Midbrain (tissue), 1 donor: ENCODE data around the gene TOGARAM2.
A peak's percentile ranks its signal among the peaks of the same experiment; 100 is the strongest.

ENCODE experiments used
- DNase-seq: peaks from one replicate; lab custom pipeline; 2025; lab: John Stamatoyannopoulos, UW

Gene TOGARAM2

GRCh38 chr2:29053223-29053622, 72.1 kb downstream of the TOGARAM2 start:
- DNase-seq = no peak

GRCh38 chr2:29053670-29054400, 72.7 kb downstream of the TOGARAM2 start:
- no peak for DNase-seq

- DNase-seq = no peak
Observed at GRCh38 chr2:29054430-29054829, 73.3 kb downstream of the TOGARAM2 start.

DNA sequence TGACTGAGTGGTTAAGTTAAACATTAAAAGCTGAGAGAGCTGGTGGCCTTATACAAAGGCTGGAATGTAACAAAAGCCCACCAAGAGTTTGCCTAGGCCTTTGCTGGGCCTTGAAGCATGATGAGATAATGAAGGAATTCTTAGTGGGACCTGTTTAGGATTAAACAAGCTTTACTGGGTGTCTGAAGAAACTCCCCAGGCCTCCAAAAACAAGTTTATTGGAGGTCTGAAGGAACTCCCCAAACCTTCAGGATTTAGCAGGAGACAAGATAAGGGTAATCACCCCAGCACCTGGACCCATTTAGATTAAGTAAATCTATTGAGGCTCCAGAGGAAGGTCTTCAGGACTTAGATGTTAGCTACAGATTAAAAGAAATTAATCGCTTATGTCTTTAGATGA, 74.5 kb downstream of the TOGARAM2 start:
- DNase-seq = no peak

DNA sequence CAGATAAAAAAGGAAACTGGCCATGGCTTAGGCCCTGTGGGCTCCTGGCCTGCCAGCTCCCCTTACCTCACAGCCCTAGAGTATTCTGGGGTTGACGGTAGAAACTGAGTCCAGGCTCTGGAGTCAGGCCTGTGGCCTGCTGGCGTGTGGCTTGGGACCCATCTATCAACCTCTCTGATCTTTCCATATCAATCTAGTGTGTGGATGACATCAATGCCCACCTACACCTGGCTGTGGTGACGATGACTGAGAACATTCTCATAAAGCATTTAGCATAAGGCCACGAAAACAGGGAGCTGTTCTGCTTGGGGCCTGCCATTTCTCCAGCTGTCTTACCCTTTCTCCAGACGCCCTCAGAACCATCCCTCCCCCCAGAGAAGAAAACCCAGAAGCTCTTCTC, 75.4 kb downstream of the TOGARAM2 start:
- DNase-seq = no peak

DNA sequence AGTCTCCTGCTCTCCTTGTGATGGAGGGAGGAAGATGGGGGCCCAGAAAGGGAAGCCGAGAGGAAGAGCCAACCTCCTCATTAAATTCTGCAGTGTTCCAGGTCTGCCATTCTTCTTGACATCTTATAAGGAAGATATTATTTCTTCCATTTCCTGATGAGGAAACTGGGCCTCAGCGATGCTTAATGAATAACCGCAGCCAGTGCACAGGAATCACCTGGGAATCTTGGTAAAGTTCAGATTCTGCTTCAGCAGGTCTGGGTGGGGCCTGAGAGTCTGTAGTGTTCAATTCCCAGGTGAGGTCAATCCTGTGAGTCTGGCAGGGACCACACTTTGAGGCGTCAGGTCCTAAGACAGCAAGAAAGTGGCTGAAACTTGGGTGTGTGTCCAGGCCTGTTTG, 75.9 kb downstream of the TOGARAM2 start:
- DNase-seq = no peak

GRCh38 chr2:29059624-29060023, 78.5 kb downstream of the TOGARAM2 start:
- no peak for DNase-seq

DNA sequence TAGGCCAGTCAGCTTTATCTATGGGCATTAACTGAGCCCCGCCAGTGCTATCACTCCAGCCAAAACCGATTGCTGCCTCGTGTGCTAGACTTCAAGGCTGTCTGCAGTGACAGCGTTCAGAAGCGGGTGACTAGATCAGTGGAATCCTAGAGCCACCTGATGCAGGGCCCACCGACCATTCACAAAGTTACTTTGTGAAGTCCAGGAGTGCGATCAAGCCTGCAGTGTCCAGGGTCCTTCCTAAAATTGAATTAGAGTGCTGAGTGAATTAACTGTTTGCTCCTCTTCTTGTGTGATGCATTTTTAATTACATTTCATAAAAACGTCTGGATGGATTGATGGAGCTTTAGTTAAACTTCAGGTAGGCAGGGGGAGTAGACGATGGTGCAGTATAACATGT, 79.3 kb downstream of the TOGARAM2 start:
- DNase-seq = no peak

- no peak for DNase-seq
Observed at GRCh38 chr2:29061176-29061575, 80.1 kb downstream of the TOGARAM2 start.

- DNase-seq = no peak
Observed at GRCh38 chr2:29061616-29062015, 80.5 kb downstream of the TOGARAM2 start.

DNA sequence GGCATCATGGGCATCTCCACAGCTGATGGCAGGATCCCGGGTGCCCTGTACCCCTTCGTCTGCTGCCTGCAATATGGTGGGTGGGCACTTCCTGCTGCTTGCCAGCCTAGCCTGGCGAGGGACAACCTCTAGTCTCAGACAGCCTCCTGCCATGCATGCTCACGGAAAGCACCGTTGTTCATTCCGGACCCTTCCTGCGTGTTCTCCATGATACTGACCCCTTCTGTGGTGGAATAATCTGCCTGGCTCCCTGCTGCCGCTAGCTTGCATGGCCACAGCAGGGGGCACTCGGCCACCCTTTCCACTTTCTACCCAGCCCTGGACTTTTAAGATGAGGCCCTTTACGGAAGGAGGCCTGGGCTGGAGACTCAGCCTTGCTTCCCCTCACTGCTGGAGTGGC, 81.3 kb downstream of the TOGARAM2 start:
- no peak for DNase-seq

DNA sequence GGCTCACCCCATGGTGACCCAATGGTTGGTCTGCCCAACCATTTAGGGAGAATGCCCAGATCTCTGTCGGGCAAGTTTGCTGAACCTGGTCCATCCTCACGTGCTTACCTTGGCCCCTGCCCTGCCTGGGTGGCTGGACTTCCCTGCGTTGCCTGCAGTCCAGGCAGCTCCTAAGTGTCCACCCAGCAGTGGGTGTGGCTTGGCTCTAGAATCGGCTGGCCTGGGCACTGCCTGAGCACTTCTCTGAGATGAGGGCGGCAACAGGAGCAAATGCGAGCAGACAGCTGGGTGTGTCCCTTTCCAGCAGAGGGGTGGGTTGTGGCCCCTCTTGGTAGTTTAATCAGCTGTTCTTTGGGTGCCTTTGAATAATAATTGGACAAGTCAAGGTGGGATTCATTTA, 82.0 kb downstream of the TOGARAM2 start:
- no peak for DNase-seq

- DNase-seq = no peak
Observed at GRCh38 chr2:29063646-29064345, 82.7 kb downstream of the TOGARAM2 start.

DNA sequence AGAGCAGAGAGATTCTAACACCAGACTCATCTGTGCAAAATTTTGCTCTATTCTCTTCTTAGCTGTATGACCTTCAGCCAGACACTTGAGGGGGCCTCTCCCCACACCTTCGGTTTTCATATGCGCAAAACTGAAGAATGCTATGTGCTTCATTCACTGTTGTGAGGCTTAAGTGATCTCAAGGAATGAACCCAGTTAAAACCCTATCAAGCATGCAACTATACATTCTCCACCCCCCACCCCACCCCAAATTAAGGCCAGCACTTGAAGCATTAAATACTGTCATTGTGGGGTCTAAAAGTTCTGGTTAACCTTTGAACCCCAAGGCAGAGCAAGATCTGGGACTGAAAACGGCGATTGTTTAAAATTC, 83.2 kb downstream of the TOGARAM2 start:
- DNase-seq = no peak

GRCh38 chr2:29064746-29065067, 83.6 kb downstream of the TOGARAM2 start:
- DNase-seq = no peak

DNA sequence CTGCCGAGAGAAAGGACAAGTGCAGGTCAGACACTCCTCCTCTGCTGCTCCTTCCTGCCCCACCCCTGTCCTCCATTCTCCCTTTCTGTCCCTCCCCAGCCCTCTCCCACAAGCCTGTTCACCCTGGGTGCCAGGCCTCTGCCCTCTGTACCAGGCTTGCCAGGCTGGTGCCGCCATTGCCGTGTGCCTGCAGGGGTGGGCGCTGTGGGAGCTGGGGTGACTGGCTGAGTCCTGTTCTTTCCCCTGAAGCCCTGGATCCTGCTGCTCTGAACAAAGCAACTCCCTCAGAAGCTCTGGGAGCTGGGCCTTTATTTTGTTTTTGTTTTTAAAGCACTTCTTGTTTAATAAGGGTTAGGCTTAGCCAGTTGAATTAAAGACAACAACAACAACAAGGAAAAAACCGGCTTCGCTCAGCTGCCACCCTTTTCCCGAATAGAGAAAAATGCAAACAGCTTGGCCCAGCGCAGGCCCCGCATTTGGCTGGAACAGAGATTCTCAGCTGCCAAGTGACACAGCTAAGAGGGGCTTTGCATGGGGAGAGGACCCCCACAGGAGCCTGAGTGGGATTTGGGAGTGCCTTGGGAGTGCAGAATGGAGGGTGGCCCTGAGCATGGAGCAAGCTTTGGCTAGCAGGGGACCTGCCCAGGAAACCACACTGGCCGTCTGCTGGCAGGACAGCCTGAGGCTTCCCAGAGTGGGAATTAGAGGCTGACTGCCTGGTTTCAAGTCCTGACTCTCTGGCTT, 84.1 kb downstream of the TOGARAM2 start:
- DNase-seq = peak; percentile 71

DNA sequence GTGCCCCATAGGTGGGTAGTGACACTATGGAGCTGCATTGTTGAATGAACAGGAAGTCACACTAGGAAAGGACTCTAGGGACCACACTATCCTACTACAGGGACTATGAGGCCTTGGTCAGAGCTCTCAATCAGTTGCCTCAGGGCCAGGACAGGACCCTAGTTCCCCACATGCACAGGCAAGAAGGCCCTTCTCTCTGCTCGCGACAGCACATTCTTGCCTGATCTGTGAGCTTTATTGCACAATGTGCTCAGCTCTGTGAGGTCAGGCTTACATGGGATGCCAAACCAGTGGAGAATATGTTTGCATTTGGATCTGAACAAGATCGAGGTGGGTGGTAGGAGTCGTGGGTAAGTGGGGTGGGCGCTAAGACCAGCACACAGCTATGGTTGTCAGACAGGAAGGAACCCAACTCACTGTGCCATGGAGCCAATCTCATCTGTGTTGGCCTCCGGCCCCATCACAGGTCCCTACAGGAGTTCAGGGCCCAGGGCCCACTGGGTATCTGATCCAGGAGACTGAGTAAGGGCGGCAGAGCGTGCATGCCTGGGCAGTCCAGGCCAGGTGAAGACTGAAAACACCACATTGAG, 85.3 kb downstream of the TOGARAM2 start:
- DNase-seq = no peak

DNA sequence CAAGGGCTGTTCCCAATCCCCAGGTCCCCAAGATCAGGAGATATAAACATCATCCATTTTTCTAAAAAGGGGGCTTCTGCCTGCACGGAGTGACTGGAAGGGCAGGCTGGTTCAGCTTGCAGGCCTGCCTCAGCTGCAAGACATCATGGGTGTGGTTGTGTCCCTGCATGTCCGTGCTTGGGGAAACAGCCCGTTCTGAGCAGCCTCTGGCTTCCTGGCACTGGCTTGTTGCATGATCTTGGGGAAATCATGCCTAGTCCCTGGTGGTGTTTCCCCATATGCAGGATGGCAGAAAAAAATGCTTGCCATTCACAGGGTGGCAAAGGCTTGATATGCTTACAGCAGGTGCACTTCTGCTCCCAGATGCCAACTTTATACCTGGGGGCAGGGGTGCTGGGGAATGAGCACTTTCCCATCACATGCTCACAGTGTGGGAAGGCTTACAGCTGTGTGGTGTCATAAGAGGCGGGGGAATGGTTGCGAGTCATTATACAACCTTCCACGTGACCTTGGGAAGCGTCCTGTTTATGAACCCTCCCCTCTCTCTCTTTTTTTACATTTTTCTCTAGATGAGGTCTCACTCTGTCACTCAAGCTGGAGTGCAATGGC, 86.0 kb downstream of the TOGARAM2 start:
- DNase-seq = no peak

GRCh38 chr2:29068513-29068912, 87.4 kb downstream of the TOGARAM2 start:
- no peak for DNase-seq

DNA sequence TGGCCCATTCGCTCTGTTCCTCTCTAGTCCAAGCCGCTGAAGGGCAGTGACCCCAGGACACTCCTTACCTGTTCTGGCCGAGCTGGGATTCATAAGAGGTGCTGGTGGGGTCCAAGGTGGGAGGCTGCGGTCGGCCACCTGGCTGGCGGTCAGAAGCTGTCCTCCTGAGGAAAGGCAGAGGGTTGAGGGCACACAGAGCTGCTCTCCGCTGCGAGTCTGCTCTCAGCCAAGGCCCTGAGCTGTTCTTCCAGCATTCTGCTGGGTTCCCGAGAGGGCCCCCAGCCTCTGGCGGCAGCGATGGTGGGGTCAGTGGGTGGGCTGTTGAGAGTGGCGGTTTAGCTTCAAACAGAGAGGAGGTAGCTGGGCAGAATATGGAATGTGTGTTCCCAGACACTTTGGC, 89.4 kb downstream of the TOGARAM2 start:
- no peak for DNase-seq

DNA sequence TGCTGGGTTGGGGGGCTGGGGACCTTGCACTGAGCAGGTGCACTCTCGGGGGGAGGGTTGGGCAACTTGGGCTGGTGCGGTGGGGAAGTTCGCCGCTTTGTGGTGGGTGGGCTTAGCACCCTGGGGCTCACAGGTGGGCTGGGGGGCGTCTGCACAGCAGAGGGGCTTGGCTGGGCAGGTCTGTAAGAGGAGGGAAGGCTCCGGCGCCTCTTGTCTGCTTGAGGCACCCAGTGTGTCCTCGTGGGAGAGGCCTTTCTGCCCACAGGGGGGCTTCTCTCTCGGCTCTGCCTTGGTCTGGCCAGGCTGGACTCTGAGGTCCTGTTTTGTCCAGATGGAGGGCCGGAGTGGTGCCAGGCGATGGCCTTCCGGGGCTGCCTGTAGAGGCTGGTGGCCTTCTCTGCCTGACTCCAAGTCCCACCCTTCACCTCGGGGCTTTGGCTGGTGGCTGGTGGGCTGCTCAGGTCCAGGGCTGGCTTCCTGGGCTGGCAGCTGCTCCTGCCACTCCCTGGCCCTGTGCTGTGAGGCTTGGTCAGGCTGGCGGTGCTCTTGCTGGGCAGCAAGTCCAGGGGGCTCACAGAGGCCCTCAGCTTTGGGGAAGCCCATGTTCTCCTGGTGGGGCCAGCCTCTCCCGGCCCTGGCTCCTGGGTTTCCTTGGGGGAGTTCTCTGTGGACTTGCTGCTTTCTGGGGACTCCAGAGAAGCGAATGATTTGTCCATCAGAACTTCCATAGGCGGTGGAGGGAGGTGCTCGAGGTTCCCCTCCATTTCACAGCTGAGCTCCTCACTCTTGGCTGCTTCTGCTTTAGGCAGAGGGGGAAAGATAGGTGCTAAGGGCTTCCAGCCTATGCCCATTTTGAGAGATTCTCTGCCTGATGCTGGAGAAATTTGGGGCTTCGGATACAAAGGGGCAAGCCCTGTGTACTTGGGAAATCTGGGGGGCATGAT, 90.2 kb downstream of the TOGARAM2 start:
- no peak for DNase-seq
